GM19438 (cell line): ENCODE results near the gene CYTH4.
"Not testable (repeated sequence)": the region's sequence is repeated elsewhere in the genome, so short reads cannot be mapped to it uniquely, and the experiment has no call there.

ENCODE experiments used
- ATAC-seq: cut with Tn5 transposase; IDR thresholded peaks from one replicate; pipeline ENCODE4 v1.9.1; 2021; ENCODE audit warnings: low read depth; ENCODE audit not compliant: unreplicated experiment

Gene CYTH4, protein sequence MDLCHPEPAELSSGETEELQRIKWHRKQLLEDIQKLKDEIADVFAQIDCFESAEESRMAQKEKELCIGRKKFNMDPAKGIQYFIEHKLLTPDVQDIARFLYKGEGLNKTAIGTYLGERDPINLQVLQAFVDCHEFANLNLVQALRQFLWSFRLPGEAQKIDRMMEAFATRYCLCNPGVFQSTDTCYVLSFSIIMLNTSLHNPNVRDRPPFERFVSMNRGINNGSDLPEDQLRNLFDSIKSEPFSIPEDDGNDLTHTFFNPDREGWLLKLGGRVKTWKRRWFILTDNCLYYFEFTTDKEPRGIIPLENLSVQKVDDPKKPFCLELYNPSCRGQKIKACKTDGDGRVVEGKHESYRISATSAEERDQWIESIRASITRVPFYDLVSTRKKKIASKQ

GRCh38 chr22:37282385-37282677, at the start of gene CYTH4:
CYTH4 (plus strand) TSS chr22:37282508; CDS start chr22:37282570, 62 bp downstream.
- ATAC-seq = no peak

- ATAC-seq = not testable (repeated sequence)
Measured at GRCh38 chr22:37233371-37233750, 48.9 kb upstream of the CYTH4 start.

DNA sequence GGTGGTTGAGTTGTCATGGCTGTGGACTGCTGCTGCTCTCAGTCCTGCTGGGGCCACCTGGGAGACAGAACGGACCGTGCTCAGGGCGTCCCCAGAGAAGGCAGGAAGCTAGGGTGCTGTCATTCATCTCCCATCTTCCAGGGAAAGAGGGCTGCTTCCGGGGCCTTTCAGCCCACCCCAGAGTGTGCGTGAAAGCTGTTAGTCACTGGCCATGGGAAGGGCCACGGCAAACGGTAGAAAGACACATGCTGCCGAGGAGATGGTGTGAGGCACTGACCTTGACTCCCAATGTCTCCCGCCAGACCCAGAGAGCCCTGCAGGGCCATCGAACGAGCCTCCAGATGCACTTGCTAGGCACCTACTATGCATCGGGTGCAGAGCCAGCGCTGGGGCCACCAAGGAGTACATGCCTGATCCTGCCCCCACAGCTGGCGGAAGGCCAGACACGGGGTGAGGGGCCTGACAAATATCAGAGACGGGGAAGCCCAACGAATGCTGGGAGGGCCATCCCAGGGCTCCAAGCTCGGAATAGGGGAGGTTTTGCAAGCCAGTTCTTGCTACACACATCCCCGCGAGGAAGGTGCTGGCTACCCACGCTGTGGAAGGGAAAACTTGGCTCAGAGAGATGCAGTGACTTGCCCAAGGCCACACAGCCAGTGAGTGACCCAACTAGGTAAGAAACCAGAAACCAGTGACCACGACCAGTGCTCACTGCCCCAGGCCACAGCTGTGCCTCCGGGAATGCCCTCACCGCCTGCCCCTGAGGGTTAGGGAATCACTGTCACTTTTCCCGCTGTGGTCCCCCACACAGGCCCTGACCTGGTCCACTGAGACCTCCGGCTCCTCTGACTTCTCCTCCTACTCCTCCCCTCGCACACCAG, 48.3 kb upstream of the CYTH4 start:
- no peak for ATAC-seq

DNA sequence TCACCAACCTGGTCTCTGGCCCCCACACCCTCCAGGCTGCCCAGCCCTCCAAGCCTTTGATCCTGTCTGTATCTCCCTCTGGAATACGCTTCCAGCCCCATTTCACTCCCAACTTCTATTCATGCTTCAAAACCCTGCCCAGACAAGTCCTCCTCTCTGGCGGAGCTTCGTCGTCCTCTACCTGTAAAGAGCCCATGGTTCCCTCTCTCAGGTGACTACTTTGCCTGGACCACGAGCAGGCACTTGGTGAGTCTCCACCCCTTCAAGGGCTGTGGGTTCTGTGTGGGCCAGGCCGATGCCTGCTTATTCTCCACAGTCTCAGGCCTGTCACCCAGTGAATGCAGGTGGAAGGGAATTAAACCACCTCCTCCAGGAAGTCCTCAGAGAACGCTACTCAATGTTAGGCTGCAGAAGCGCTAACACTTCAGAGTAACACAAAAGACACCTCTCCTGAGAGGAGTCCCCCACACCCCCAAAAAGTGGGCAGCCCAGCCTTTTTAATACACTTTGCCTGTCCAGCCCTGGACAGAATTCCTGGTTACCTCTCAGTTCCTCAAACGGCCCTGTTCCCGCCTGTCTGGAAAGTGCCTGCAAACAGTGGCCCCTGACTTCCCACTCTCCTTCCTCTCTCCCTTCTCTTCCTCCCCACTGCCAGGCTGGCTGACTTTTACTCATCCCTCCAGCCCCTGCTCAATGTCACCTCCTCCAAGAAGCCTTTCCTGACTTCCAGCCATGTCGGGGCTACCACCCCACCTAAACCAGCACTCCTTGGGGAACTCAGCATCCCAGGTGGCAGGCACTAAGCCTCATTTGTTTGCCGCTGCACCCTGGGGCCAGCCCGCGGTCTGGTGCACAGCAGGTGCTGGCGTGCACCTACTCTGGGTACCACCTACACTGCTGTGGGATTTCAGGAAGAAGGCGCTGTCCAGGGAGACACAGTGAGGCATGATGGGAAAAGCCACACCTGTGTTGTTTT, 47.3 kb upstream of the CYTH4 start:
- ATAC-seq = no peak

DNA sequence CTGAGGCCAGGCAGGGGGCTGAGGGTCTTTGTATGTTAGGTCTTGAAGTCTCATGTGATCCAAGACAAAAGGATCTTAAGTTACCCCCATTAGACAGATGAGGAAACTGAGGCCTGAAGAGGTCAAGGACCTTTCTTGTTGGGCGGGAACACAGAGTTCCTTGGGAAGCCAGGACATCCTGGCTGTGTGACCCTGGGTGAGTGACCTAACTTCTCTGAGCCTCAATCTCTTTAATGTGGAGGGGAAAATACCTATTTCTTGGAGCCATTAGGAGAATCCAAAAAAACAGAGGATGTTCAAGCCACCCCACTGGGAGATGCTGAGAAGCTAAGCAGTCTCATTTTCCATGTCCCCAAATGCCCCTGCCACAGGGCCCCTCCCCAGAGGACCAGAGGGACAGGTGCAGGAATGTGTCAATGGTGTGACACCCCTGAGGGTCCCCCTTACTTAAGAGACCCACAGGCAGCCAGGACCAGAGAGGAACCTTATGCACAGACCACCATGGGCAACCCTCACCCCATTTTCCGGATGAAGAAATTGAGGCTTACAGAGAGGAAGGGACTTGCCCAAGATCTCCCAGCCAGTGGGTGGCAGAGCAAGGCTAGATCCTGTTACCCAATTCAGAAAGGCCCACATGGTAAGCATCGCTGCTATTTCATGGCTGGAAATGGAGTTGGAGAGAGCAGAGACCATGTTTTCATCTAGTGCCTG, 46.3 kb upstream of the CYTH4 start:
- no peak for ATAC-seq

DNA sequence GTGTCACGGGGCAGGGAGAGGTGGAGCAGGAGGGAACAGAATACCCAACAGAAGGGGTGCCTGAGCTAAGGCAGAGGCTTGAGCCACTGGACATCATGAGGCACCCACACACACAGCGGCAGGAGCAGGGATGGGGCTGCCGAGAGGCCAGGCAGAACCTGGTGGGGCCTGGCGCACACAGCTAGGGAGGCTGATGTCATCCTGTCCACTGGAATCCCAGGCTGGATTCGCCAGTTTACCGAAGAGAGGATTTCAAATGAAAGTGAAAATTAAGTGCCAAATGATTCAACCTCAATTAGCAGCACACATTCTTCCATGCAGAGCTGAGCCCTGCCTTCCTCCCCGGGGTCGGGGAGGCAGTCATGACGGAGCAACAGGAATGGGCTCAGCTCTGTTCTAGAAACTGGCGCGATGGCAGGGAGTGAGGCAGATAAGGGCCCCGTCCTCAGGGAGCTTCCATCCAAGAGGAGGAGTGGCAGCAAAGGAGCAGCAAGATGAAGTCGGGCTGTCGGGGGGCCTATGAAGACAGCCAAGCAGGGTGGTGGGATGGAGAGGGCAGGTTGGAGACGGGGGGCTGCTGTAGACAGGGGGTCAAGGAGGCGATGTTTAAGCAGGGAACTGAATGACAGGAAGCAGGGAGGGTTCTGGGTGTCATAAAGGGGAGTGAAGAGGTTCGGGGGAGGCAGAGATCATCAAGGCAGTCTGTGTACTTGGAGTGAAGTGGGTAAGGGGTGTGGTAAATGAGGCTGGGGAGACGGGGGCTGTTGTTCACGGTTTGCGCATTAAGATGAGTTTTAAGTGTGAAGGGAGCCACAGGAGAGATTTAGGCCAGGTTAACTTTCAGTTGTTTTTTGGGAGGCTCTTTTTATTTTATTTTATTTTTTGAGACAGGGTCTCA, 44.7 kb upstream of the CYTH4 start:
- ATAC-seq = no peak

GRCh38 chr22:37239336-37240239, 42.7 kb upstream of the CYTH4 start:
- no peak for ATAC-seq

DNA sequence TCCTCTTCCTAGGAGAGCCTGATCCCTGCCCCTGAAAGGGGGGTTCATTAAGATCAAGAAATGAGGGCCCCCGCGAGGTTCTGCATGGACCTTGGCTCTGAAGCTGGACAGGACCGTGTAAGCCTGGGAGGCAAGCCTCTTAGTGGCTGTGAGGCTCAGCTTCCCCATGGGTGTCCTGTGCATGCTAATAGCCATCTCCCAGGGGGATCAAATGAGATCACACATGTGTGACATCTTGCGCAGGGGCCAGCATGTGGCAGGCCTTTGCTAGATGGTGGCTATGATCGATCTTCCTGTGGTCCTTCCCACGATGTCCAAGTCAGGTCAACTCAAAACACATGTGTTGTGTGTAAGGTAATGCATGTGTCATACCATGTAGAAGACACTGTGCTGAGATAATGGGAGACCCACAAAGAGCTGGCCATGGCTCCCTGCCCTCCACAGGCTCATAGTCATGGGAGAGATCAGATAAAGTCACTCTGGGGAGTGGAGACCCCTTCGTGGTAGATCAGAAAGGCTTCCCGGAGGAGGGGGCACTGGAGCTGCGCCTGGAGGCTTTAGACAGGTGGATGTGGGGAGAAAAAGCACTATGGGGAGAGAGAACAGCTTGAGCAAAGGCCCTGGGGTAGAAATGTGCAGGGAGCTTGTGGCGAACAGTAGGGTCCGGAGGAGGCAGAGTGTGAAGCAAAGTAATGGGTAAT, 41.9 kb upstream of the CYTH4 start:
- no peak for ATAC-seq

GRCh38 chr22:37240941-37241320, 41.4 kb upstream of the CYTH4 start:
- ATAC-seq = no peak

DNA sequence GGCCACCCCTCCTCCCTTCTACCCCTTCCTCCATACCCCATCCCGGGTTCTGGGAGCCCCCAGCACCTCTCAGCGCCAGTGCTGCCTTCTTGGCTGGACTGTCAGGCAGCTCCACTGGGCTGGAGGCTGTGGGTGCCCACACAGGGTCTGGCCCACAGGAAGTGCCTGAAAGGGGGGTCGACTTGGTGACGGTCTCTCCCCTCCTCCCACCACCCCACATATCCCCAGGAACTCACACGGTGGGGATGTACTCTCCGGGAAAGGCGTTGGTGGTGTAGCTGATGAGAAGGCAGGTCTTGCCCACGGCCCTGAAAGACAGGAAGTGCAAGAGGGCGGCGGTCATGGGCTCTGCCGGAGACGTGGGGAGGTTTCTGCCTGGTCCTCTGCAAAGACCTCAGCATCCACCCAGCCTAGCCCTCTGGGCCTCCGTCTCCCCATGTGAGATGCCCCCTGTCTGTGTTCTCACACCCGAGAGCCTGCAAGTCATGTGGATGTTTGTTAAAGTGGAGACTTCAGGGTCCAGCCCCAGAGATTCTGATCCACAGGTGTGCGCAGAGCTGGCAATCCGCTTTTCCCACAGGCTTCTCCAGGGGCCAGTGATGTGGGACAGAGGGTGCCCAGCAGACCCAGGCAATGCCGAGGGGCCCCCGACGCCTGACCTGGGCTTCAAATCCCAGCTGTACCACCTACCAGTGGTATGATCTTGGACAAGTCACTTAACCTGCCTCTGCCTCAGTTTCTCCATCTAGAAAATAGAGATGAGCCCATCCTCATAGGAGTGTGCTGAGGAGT, 40.8 kb upstream of the CYTH4 start:
- no peak for ATAC-seq

GRCh38 chr22:37242395-37242918, 39.9 kb upstream of the CYTH4 start:
- peak; percentile 50 for ATAC-seq

DNA sequence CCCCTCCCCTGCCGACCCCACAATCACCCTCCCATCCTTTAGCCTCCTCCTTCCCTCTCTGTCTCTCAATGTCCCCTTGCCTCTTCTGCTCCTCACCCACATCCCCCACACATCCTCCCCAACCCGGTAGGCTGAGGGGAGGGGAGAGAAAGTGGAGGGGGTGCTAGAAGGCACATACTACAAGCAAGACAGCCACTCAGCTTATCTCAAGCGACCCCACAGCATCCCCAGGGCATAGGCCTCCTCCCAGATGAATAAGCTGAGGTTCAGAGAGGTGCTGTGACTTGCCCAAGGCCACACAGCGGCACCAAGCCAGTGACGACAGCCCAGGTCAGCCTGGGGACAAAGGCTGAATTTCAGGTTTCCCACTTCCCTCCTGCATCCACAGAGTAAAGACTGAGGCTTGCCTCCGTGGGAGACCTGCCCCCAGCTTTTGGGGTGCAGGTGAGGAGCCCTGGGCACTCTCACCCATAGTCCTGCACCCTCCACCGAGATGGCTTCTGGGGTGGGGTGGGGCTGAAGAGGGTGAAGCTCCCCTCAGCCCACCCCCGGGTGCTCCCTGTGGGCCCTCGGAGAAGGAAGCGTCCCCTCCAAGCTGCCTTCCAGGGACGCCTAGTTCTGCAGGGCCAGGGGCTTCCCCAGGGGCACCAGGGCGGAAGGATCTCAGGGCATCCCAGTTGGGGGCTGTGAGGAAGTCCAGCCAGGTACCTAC, 38.8 kb upstream of the CYTH4 start:
- ATAC-seq = no peak

- peak; percentile 44 for ATAC-seq
Measured at GRCh38 chr22:37244114-37244921, 38.0 kb upstream of the CYTH4 start, which contains the start of gene RAC2. RAC2 (minus strand) TSS chr22:37244269; CDS start chr22:37244148, 121 bp downstream.

DNA sequence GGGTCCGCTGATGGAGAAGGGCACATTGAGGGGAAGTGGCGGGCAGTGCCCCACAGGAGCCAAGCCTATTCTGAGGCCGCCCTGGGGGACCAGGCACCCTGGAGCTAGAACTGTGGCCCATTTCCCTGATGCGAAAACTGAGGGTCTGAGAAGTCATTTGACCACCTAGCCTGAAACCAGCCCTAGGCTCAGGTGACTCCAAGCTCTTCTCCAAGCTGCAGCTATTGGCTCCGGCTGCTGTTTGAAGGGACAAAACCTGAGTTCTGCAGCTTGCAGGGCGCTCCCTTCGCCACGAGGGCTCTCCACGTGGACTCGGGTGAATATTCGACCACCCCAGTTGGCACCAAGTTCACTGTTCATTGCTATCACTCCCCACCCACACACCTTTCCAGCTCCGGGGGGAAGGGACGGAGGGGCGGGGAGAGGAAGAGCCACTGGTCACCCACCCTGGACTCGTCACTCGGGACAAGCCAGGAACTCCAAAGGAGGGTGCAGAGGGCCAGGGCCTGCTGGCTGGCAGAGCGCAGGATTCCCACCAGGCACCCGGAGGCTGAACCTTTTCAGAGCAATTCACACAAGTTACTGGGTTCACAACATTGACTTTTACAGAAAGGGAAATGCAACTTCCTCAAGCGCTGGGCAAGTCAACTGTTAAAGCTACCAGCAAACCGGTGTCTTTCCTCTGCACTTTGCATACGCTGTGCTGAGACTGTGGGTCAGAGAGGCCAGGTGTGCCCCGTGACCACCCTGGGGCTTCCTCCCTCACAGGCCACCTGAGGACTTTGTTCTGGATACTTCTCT, 37.2 kb upstream of the CYTH4 start:
- no peak for ATAC-seq
